Endometrial microvascular endothelial cells (primary cell): Measurements from ENCODE around the gene AFAP1L1. TPM values are rescaled to one million over a fixed set of nuclear protein-coding genes. Genes with fewer than 3 reads are reported as not detected.

ENCODE experiments used
- in situ Hi-C: cut with HindIII; loops from 2 replicates; pipeline ENCODE4 v1.10.0; 2017; ENCODE audit warnings: low sequenced_read_pairs, low pct_unique_long_range_greater_than_20kb; ENCODE audit errors: inconsistent ontology term
- total RNA-seq: library from RNA; depleted of rRNA; stranded (reverse); fragments of >200 nt; gene quantifications from one replicate; pipeline ENCODE4 v1.2.3, GENCODE V29; 2015; ENCODE audit errors: inconsistent ontology term

The AFAP1L1 gene
- total RNA-seq, 1 donor from 2014 or later = 41.8 TPM

DNA sequence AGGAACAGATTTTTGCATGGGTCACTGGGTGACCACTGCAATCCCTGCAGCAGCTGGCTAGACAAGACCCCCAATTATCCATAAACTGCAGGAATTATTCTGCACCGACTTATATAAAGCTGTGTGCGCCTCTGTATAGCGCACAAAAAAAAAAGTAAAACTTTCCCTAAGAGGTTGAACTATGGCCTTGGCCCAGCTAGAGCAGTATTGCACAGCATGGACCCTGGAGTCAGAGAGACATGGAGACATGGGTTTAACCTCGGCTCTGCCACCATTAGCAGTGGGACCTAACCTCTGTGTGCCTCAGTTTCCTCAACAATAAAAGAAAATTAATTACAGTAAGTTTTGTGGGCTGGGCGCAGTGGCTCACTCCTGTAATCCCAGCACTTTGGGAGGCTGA lies 56.5 kb downstream of the AFAP1L1 start:
- in situ Hi-C loops = no loop called here

DNA sequence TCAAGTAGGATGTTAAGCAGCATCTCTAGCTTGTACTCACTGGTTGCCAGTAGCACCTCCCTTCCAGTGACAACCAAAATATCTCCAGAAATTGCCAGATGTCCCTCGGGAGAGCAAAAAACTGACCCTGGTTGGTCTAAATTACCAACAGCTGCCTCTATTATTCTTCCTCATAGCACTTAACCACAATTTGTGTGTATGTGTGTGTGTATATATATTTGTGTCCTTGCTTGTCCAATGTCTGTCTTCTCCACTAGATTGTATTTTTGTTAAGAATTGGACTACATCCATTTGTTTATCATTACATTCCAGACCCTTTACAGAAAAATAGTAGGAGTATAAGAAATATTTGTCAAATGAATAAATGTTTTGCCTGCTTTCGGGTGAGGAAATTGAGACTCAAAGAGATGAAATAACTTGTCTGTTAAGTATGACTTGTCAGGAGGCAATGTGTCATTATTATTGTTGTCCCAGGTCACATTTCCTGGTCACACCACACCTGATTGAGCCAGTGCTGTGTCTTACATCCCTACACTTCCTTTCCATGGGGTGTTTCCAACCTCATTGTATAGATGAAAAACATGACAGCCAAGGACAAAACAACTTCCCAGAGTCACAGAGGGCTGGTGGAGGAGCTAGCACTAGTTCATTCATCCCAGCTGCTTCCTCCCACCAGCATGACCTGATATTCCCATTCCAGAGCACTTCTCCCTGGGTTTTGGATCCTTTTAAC lies 62.2 kb downstream of the AFAP1L1 start:
- in situ Hi-C loops = no loop called here

DNA sequence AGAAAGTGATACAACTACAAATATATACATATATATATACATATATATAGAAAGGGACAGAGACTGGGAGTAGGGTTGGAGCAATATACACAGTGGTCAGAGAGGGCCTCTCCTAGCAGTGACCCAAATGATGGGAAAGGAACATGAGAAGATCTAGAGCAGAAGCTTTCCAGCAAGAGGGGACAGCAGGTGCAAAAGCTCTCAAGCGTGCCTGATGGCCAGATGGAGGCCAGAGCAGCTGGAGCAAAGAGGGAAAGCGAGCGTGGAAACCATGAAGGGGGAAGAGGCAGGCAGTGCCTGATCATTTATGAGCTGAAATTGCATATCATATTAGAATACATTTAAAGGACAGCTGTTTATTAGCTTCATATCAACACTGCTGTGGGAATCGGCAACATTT lies 66.1 kb downstream of the AFAP1L1 start:
- in situ Hi-C loops = no loop called here

DNA sequence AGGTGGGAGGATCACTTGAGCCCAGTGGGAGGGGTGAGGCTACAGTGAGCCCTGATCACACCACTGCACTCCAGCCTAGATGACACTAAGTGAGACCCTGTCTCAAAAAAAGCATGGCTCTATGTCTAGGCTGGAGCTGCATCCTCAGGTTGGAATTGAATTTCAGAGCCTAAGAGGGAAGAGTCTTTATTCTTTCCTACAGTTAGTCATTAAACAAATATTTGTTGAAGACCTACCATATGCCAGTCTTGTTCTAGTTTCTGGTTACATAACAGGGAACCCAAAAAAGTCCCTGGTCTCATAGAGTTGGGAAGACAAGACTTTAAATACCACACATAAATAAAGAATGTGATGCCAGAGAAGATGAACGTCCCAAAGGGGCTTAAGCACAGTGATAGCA lies 66.7 kb downstream of the AFAP1L1 start:
- in situ Hi-C loops = no loop called here

DNA sequence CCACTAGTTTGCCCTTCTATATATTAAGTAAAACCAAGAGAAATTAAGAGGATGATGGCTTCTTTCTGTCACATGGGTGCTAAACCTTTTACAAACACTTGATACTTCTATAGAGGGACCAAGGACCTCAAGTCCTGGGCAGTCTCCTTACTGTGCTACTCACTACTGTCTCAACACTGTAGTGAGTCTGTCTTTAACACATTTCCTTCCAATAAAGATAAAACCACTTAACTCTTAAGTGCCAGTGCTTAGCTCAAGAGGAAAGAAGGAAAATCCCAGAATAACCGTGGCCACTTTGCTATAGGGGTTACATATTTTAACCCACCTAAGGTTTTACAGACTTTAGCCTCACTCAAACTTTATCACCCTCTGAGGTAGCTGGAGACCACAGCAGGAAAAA lies 69.3 kb downstream of the AFAP1L1 start:
- in situ Hi-C loops = no loop called here

DNA sequence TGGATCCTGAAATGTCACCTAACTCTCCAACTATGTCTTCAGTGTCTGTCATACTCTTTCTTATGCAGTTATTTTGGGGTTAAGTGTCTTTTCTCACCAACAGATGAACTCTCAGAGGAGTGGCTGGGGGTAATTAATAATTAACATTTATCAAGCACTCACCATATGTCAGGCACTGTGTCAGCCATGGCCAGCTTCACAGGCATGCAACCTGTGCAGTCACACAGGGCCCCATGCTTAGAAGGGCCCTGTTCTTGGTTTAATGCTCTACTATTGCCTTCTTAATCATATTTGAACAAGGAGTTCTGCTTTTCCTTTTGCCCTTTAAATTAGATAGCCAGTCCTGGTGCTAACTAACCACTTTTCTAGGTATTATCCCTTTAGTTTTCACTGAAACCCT lies 70.2 kb downstream of the AFAP1L1 start:
- in situ Hi-C loops = no loop called here

DNA sequence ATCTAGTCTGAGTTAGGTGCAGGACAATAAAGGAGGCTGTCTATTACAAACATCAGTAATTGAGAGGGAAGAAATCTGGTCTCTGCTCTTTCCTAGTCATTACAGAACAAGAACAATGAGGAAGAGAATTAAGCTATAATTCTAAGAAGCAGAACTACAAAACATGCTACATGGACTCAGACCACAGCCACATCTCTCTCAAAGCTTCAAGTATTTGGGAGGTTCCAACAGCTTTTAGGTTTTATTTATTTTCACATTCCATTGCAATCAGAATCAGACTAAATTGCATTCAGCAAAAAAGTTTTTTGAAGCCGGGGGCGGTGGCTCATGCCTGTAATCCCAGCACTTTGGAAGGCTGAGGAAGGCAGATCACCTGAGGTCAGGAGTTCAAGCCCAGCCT lies 72.5 kb downstream of the AFAP1L1 start:
- in situ Hi-C loops = no loop called here

DNA sequence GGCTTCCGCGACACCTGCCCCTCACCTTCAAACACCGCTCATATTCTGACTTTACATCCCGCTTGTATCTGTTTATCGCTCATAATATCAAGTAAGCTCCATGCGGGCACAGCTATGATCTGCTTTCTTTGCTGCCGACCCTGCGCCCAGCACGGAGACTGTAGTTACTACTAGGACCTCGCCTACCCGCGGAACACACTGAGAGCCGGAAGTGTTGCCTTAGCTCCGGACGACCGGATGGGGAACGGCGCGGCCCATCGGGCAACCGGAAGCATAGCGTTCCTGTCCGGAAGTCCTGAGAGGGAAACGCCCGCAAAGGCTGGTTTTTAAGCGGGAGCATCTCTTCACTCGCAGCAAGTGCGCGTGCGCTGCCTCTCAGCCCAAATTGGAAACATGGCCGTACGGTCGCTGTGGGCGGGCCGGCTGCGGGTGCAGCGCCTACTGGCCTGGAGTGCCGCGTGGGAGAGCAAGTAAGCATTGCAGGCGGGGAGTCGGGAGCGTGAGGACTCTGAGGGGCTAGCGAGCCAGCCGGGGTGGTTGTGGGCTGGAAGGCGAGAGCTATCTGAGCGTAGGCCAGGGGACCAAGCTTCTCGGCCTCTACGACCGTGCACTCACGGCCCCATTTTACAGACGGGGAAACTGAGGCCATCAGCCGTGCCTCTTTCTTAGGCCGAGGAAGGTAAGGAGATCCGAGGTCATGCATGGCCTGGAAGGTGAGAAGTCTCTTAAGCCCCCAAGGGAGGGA lies 73.7 kb downstream of the AFAP1L1 start, which contains the start of gene GRPEL2:
Gene GRPEL2, plus strand, starts transcription at position 353 of the 745 bp plus-strand sequence. Its CDS starts 41 bp downstream, at position 394.
- in situ Hi-C loops = no loop called here

DNA sequence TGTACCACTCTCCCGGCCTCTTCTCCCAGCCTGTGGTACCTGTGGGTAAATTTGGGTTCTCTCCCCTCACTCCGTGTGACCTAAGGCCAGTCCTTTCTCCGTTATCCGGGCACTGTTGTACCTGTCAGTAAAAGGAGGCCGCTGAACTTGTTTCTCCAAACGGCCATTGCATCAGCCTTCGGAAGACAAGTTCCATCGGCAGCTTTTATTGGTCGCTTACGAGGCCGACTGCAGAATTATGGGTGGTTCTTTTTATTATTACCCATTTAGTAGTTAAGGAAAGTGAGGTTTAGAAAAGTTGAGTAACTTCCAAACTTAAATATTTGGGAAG lies 74.2 kb downstream of the AFAP1L1 start:
- in situ Hi-C loops = no loop called here

DNA sequence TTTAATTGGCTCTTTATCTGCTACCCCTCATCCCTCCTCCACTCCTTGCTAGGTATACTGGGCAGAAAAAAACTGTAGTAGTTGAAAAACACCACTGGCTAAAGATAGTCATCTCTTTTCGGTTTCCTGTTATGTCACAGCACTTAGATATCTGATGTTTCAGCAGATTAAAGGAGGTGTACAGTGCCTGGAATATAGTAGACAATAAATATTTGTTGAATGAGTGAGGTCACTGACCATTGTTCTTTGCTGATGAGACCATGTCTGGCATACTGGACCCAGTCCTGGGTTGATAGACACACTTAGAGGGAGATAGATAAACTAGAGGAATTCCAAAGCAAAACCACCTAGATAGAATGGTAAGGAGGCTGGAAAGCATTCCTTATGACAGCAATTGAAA lies 76.9 kb downstream of the AFAP1L1 start:
- in situ Hi-C loops = no loop called here

DNA sequence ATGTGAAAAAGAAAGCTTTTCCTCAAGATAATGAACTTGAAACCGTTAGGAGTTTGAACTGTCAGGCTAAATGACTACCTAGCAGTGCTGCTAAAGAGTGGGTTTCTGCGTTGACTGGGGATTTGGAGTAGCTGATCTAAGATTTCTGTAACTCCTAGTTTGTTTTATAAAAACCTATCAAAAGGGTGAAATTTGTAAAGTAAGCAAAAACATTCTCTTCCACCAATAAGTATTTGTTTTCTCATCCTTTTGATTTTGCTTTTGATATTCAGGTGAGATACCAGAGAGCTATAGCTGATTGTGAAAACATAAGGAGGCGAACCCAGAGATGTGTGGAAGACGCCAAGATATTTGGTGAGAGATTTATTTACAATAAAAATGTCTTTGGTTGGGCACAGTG lies 77.7 kb downstream of the AFAP1L1 start:
- in situ Hi-C loops = no loop called here

DNA sequence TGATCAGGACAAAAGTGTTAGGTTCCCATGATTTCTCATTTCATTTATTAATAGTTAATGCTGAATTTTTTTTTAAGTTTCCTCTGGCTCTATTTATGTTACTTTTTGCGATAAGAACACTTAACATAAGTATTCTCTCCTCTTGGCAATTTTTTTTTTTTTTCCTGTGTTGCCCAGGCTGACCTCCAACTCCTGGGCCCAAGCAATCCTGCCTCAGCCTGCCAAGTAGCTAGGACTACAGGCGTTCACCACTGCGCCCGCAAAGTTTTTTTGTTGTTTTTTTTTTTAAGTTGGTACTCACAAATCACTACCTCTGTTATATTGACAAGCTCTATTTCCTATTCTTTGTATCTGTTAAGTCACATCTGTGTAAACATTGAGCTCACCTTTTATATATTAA lies 80.5 kb downstream of the AFAP1L1 start:
- in situ Hi-C loops = no loop called here

DNA sequence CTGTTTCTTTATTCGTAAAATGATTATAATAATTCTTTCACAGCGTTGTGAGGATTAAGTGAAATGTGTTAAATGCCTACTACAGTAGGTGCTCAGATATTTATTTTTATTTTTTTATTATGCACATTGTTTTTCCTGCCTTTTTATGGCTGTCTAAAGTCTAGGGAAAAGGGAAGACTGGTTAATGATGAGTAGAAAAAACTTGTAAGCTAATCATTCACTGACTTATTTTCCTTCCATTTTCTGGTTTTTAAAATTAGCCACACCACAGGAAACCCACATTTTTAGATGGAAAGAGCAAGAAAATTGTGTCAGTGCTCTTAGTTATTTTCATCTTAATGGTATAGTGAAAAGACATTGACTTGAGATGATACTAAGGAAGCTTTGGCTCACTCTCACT lies 82.3 kb downstream of the AFAP1L1 start:
- in situ Hi-C loops = no loop called here

DNA sequence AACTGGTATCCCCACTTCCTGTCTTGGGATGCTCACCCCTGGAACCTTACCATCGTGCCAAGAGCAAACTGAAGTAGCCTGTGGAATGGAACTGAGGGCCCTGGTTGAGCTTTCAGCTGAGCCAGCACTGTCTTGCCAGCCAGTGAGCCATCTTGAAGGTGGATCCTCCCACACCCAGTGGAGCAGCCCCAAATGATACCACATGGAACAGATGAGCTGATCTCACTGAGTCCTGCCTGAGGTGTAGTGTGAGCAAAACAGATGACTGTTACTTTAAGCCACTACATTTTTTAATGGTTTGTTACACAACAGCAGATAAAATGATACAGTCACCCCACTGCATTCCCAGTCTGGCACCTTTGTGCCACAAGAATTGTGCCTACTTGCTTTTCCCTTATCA lies 84.0 kb downstream of the AFAP1L1 start:
- in situ Hi-C loops = no loop called here

DNA sequence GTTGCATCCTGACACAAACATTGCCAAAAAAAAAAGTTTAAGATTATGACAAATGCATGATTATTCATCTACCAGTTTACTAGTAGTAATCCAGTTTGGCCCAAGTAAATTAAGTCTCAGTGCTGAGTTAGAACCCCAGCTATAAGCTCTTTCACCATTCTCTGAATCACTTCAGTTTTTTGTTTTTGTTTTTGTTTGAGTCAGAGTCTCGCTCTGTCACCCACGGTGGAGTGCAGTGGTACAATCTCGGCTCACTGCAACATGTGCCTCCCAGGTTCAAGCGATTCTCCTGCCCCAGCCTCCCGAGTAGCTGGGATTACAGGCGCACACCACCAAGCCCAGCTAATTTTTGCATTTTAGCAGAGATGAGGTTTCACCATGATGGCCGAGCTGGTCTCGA lies 84.7 kb downstream of the AFAP1L1 start:
- in situ Hi-C loops = no loop called here

DNA sequence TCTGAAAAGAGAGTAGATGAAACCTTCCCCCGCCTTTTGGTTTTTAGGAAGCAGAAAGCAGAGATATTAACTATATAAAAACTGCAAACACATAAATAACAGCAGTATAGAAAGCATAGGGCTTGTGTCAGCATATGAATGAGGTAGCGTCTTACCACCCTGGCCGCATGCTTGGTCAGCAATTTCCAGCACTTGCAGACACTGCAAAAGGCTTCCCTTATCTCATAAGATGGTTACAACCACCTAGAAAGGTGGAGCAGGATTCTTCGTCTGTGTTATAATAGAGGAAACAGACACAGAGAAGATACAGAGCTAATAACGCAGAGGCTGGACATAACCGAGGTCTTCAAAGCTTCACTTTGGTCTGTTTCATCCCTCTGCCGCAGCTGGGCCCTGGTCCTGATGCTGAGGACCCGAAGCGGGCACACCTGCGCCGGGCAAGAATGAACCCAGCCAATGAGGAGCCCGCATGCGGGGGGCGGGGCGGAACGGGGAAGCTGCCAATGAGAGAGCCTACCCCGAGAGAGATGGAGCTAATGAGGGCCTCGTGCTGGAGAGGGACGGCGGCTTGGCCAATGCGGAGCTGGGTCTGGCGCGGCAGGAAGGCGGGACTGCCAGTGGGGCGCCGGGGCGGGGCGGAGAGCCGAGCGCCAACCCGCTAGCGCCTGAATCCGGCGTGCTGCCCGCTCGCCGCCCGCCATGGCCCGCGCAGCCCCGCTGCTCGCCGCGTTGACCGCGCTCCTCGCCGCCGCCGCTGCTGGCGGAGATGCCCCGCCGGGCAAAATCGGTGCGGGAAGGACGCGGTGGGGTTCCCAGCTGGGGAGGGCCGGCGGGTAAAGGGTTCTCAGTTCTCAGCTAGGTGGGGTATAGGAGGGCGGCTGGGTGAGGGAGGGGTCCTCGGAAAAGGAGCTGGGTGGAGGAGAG lies 86.0 kb downstream of the AFAP1L1 start, which contains the start of gene PCYOX1L:
Gene PCYOX1L, plus strand, starts transcription at position 677 of the 924 bp plus-strand sequence. Its CDS starts 23 bp downstream, at position 700.
- in situ Hi-C loops = no loop called here

DNA sequence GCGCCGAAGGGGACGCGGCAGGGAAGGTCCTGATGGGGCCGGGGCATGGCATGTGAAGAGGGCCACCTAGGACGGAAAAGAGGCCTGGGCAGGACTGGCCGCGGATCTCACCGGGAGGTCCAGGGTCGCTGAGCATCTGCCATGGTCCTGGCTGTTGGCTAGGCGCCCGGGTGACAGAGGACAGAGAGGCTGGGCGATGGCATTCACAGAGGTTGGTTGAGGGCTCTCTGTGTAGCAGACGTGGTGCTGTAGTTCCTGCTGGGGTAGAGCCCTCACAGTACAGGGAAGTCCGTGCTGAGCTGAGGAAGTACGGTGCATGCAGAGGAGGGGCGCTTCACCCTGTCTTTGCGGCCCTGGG lies 86.6 kb downstream of the AFAP1L1 start:
- in situ Hi-C loops = no loop called here

DNA sequence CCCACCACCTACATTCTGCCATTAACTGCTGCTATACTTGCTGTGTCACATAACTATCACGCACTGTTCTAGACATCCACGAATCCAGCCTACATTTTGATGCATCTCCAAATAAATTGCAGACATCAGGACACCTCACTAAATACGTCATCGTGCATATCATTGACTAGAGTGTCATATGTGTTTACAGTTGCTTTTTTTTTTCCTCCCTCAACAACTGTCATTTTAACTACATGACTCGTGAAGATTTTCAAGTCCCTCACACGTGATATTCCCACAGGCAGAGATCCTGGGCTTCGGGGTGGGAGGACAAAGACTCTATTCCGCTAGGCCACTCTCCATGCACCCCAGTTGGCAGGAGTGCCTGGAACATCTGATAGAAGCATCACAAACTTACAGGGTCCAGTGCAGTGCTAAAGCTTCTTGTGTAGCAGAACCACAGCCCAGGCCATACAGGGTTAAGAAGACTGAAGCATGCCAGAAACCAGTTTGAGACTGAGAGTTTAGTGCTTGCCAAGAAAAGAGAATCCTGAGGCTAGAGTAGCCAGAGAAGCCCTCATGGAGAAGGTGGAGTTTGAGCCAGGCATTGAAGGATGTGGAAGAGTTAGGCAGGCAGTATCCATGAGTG lies 87.3 kb downstream of the AFAP1L1 start:
- in situ Hi-C loops = no loop called here

DNA sequence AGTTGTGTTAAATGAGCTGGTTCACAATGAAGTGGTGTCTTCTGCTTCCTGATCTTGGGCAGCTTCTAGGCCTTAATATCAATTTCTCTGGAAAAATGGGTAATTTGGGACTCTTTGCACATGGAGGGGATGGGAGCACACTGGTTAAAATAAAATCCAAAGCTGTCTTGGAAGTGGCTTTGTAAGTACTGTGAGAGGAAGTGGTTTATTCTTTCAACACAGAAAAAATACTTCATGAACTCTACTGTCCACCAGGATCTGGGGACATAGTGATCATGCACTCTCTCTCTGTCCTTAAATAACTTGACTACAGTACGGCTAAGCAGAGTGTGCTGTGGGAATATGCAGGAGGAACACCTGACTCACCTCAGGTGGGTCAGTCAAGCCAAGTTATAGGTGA lies 88.6 kb downstream of the AFAP1L1 start:
- in situ Hi-C loops = no loop called here
